ENCODE measurements around the gene FOLR3.
"Not testable (repeated sequence)": the region's sequence is repeated elsewhere in the genome, so short reads cannot be mapped to it uniquely, and the experiment has no call there.

The FOLR3 gene

DNA sequence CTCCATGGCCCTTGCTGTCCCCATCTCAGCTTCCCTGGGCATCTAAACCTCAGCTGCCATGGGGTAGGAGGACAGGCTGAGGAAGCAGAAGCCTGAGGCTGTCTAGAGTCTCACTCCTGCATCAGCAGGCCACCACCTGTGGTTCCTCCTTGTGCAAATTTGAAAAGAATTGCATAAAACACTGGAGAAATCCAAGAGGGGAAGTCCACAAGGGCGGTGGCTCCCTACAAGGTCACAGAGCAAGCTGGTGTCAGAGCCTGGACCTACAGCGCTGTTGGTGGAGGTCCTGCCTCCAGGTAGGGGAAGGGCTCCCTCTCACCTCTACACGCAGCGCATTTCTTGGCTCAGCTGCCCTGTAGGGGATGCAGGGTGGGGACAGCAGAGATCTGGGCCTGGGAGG lies at the start of gene FOLR3:
Gene FOLR3, plus strand, starts transcription at position 253 of the 400 bp plus-strand sequence. CDS start 228 bp downstream, outside the sequence.
- not testable (repeated sequence) for H3K36me3 Mint-ChIP-seq; H3K27ac Mint-ChIP-seq; H3K4me3 Mint-ChIP-seq; ATAC-seq (ENCODE audit: low read depth); H3K27me3 Mint-ChIP-seq; H3K9me3 Mint-ChIP-seq; DNase-seq (ENCODE audit: low spot score in 2 of 2); H3K4me1 Mint-ChIP-seq

- no peak for DNase-seq (ENCODE audit: low spot score in 2 of 2)
- Mint-ChIP-seq H3K4me3 (no peak overlapping the region), H3K9me3 (no peaks in the 10 kb centered on the region), H3K27ac (no peak overlapping the region), H3K36me3 (peaks cover 9% of the 10 kb centered on the region), H3K27me3 (no peaks in the 10 kb centered on the region), H3K4me1 (peaks cover 11% of the 10 kb centered on the region)
- no peak for ATAC-seq (ENCODE audit: low read depth)
Measured at GRCh38 chr11:72088076-72088808, 47.3 kb upstream of the FOLR3 start.

GRCh38 chr11:72091292-72091691 lies 44.2 kb upstream of the FOLR3 start:
- Mint-ChIP-seq H3K36me3 (peaks cover 9% of the 10 kb centered on the region), H3K27ac (peak overlapping the region; percentile 73), H3K9me3 (no peaks in the 10 kb centered on the region), H3K4me3 (no peak overlapping the region), H3K27me3 (no peaks in the 10 kb centered on the region), H3K4me1 (peaks cover 11% of the 10 kb centered on the region)
- DNase-seq (ENCODE audit: low spot score in 2 of 2) (peak; percentile 68 to 70), ATAC-seq (ENCODE audit: low read depth) (peak; percentile 99)

GRCh38 chr11:72098741-72099140 lies 36.8 kb upstream of the FOLR3 start:
- ATAC-seq (ENCODE audit: low read depth) (no peak), DNase-seq (ENCODE audit: low spot score in 2 of 2) (no peak)
- Mint-ChIP-seq H3K27me3 (no peaks in the 10 kb centered on the region), H3K36me3 (peaks cover 14% of the 10 kb centered on the region), H3K4me3 (no peak overlapping the region), H3K4me1 (peaks cover 33% of the 10 kb centered on the region), H3K9me3 (no peaks in the 10 kb centered on the region), H3K27ac (no peak overlapping the region)

GRCh38 chr11:72100009-72100408 lies 35.5 kb upstream of the FOLR3 start:
- DNase-seq (ENCODE audit: low spot score in 2 of 2) = no peak
- Mint-ChIP-seq H3K27me3 (no peaks in the 10 kb centered on the region), H3K36me3 (peaks cover 12% of the 10 kb centered on the region), H3K9me3 (no peaks in the 10 kb centered on the region), H3K4me1 (peaks cover 41% of the 10 kb centered on the region), H3K27ac (no peak overlapping the region), H3K4me3 (no peak overlapping the region)
- ATAC-seq (ENCODE audit: low read depth) = no peak

DNA sequence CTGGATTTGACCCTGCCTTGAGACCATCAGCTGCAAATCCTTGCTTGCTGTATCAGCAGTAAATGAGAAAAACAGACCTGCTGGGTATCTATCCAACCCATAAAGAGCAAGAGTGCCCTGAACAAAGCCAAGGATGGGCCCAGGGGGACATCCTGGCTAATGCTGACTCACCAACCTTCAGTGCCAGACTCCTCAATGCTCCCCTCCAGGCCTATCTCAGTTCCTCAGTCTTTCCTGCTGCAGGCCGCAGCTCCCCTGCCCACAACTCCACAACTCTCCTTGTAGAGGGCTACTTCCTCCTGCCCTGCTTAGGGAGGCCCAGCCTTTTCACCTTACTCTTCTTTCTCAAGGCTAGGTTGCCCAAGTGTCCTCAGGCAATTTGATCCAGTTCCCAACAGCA lies 35.1 kb upstream of the FOLR3 start:
- no peaks in the 10 kb centered on the region for H3K27me3 Mint-ChIP-seq
- H3K4me1 Mint-ChIP-seq = peaks cover 43% of the 10 kb centered on the region
- peaks cover 12% of the 10 kb centered on the region for H3K36me3 Mint-ChIP-seq
- no peaks in the 10 kb centered on the region for H3K9me3 Mint-ChIP-seq
- DNase-seq (ENCODE audit: low spot score in 2 of 2) (no peak), ATAC-seq (ENCODE audit: low read depth) (no peak)
- no peak overlapping the region for H3K4me3 Mint-ChIP-seq
- peak overlapping the region; percentile 97 for H3K27ac Mint-ChIP-seq

DNA sequence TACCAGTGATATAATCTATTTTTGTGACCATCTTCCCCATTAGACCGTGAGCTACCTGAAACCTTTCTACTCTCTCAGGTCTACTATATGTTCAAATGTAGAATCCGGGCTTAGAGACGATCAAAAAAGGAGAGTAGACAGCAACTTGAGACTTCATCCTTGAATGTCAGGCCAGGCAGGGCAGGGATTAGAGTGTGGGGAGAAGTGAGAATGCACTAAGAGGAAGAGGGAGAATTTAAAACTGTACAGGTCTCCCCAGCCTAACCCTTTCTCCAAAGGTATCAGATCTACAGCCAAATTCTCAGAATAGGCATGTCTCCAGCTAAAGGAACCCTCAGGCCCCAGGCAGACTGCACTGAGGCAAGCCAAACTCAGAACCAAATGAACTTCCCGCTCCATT lies 33.4 kb upstream of the FOLR3 start:
- Mint-ChIP-seq H3K36me3 (peaks cover 13% of the 10 kb centered on the region), H3K4me1 (peaks cover 43% of the 10 kb centered on the region), H3K4me3 (peak overlapping the region; percentile 98), H3K9me3 (no peaks in the 10 kb centered on the region), H3K27ac (peak overlapping the region; percentile 97), H3K27me3 (no peaks in the 10 kb centered on the region)
- no peak for DNase-seq (ENCODE audit: low spot score in 2 of 2)
- no peak for ATAC-seq (ENCODE audit: low read depth)

- H3K27ac Mint-ChIP-seq = peak overlapping the region; percentile 97
- DNase-seq (ENCODE audit: low spot score in 2 of 2) (no peak), ATAC-seq (ENCODE audit: low read depth) (no peak)
- H3K36me3 Mint-ChIP-seq = peaks cover 17% of the 10 kb centered on the region
- H3K27me3 Mint-ChIP-seq = no peaks in the 10 kb centered on the region
- H3K4me1 Mint-ChIP-seq = peaks cover 43% of the 10 kb centered on the region
- no peaks in the 10 kb centered on the region for H3K9me3 Mint-ChIP-seq
- peak overlapping the region; percentile 98 for H3K4me3 Mint-ChIP-seq
Measured at GRCh38 chr11:72102631-72102945, 32.9 kb upstream of the FOLR3 start.

GRCh38 chr11:72102946-72103753 lies 32.4 kb upstream of the FOLR3 start, which contains the start of gene LAMTOR1:
Gene LAMTOR1 (minus strand): TSS chr11:72103297. CDS start chr11:72103224, 73 bp downstream.
- ATAC-seq (ENCODE audit: low read depth) (peak; percentile 98), DNase-seq (ENCODE audit: low spot score in 2 of 2) (peak; percentile 89 to 93)
- H3K27me3 Mint-ChIP-seq = no peaks in the 10 kb centered on the region
- H3K9me3 Mint-ChIP-seq = no peaks in the 10 kb centered on the region
- peaks cover 38% of the 10 kb centered on the region for H3K4me1 Mint-ChIP-seq
- H3K27ac Mint-ChIP-seq = peak within 1 kb of the TSS; percentile 97
- peak within 1 kb of the TSS; percentile 98 for H3K4me3 Mint-ChIP-seq
- H3K36me3 Mint-ChIP-seq = peaks cover 11% of the 10 kb centered on the region

GRCh38 chr11:72103754-72104167 lies 31.8 kb upstream of the FOLR3 start:
- Mint-ChIP-seq H3K27me3 (no peaks in the 10 kb centered on the region), H3K27ac (peak overlapping the region; percentile 97), H3K36me3 (peaks cover 10% of the 10 kb centered on the region), H3K9me3 (no peaks in the 10 kb centered on the region), H3K4me3 (peak overlapping the region; percentile 98), H3K4me1 (peaks cover 37% of the 10 kb centered on the region)
- ATAC-seq (ENCODE audit: low read depth) (no peak), DNase-seq (ENCODE audit: low spot score in 2 of 2) (no peak)

DNA sequence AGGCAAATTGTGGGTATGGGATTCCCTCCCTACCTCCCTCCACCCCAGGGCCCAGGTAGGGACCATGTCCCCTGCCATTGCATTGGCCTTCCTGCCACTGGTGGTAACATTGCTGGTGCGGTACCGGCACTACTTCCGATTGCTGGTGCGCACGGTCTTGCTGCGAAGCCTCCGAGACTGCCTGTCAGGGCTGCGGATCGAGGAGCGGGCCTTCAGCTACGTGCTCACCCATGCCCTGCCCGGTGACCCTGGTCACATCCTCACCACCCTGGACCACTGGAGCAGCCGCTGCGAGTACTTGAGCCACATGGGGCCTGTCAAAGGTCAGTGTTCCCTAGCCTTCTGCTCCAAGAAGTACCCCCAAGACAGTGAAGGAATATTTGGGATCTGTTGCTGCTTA lies 29.6 kb upstream of the FOLR3 start, which contains the start of gene TOMT:
Gene TOMT, plus strand, starts transcription at position 37 of the 400 bp plus-strand sequence. Its CDS starts 28 bp downstream, at position 65.
- H3K4me1 Mint-ChIP-seq = peaks cover 32% of the 10 kb centered on the region
- peaks cover 11% of the 10 kb centered on the region for H3K36me3 Mint-ChIP-seq
- H3K27me3 Mint-ChIP-seq = no peaks in the 10 kb centered on the region
- no peaks in the 10 kb centered on the region for H3K9me3 Mint-ChIP-seq
- ATAC-seq (ENCODE audit: low read depth) (no peak), DNase-seq (ENCODE audit: low spot score in 2 of 2) (no peak)
- no peak within 1 kb of the TSS for H3K4me3 Mint-ChIP-seq
- H3K27ac Mint-ChIP-seq = no peak within 1 kb of the TSS

DNA sequence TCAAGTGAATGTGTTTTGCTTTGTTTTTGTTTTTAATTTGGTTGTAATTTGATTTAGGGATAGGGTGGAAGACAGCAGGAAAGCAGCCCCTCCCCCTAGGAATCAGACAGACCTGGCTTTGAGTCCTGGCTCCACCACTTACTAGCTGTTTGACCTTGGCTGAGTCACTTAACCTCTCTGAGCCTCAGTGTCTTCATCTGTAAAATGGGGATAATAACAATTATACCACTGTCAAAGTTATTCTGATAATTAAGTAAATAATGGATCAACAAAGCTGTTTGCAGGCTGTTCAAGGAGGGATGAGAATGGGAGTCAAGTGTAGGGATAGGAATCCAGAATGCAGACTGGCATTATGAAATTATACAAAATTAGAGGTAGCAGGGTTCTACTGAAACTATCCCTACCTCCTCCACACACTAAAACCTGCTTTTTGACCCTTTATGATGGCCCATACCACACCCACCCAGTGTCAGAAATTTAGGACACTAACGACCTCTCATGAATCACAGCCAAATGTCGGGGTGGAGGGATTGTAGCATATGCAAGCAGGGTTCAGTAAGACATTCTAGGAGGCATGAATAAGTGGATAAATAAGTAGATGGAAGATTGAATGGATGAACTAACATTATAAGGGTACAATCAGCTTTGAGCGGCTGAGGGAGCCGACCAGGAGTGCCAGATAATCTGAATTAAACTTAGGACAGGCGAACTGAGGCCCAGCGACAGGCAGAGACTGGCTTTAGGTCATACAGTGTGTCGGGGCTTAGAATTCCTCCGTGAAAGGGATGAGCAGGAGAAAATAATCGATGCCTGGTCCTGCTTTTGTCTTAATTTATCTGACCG lies 24.0 kb upstream of the FOLR3 start:
- peak overlapping the region; percentile 95 for H3K27ac Mint-ChIP-seq
- H3K4me3 Mint-ChIP-seq = peak overlapping the region; percentile 95
- H3K9me3 Mint-ChIP-seq = no peaks in the 10 kb centered on the region
- peaks cover 16% of the 10 kb centered on the region for H3K4me1 Mint-ChIP-seq
- no peak for ATAC-seq (ENCODE audit: low read depth)
- peaks cover 3% of the 10 kb centered on the region for H3K27me3 Mint-ChIP-seq
- no peak for DNase-seq (ENCODE audit: low spot score in 2 of 2)
- peaks cover 8% of the 10 kb centered on the region for H3K36me3 Mint-ChIP-seq

- peak; percentile 92 to 97 for DNase-seq (ENCODE audit: low spot score in 2 of 2)
- H3K36me3 Mint-ChIP-seq = peaks cover 6% of the 10 kb centered on the region
- peaks cover 16% of the 10 kb centered on the region for H3K4me1 Mint-ChIP-seq
Measured at GRCh38 chr11:72112143-72112977, 23.2 kb upstream of the FOLR3 start, which contains the start of gene ANAPC15. Gene ANAPC15 (minus strand): TSS chr11:72112695. CDS start chr11:72111276, 1,419 bp downstream.

More at GRCh38 chr11:72112143-72112977, 23.2 kb upstream of the FOLR3 start, which contains the start of gene ANAPC15:
- H3K27me3 Mint-ChIP-seq = peaks cover 4% of the 10 kb centered on the region
- peak; percentile 84 for ATAC-seq (ENCODE audit: low read depth)
- H3K27ac Mint-ChIP-seq = peak within 1 kb of the TSS; percentile 95
- peak within 1 kb of the TSS; percentile 95 for H3K4me3 Mint-ChIP-seq
- no peaks in the 10 kb centered on the region for H3K9me3 Mint-ChIP-seq

Data from memory B cell (primary cell).